HG02759 (cell line): ENCODE results near the gene LRRIQ1.
"Not testable (repeated sequence)": the region's sequence is repeated elsewhere in the genome, so short reads cannot be mapped to it uniquely, and the experiment has no call there.

Experiments
- ATAC-seq: cut with Tn5 transposase; IDR thresholded peaks from one replicate; pipeline ENCODE4 v1.9.1; 2021; ENCODE audit warnings: mild to moderate bottlenecking, moderate library complexity; ENCODE audit not compliant: unreplicated experiment

Gene LRRIQ1

GRCh38 chr12:85188619-85189018 lies 152.5 kb downstream of the LRRIQ1 start:
- no peak for ATAC-seq

- ATAC-seq: no peak
Observed at GRCh38 chr12:85190728-85191127, 154.6 kb downstream of the LRRIQ1 start.

GRCh38 chr12:85203809-85204208 lies 167.7 kb downstream of the LRRIQ1 start:
- not testable (repeated sequence) for ATAC-seq

- ATAC-seq: no peak
Observed at GRCh38 chr12:85206543-85206942, 170.4 kb downstream of the LRRIQ1 start.

- ATAC-seq: not testable (repeated sequence)
Observed at GRCh38 chr12:85224339-85224738, 188.2 kb downstream of the LRRIQ1 start.

GRCh38 chr12:85225501-85225900 lies 189.3 kb downstream of the LRRIQ1 start:
- no peak for ATAC-seq

- ATAC-seq: no peak
Observed at GRCh38 chr12:85237327-85237726, 201.2 kb downstream of the LRRIQ1 start.

GRCh38 chr12:85244561-85244960 lies 208.4 kb downstream of the LRRIQ1 start:
- no peak for ATAC-seq

GRCh38 chr12:85253853-85254252 lies 217.7 kb downstream of the LRRIQ1 start:
- no peak for ATAC-seq

GRCh38 chr12:85257671-85258070 lies 221.5 kb downstream of the LRRIQ1 start:
- no peak for ATAC-seq

GRCh38 chr12:85260447-85260846 lies 224.3 kb downstream of the LRRIQ1 start:
- no peak for ATAC-seq

GRCh38 chr12:85260896-85261295 lies 224.7 kb downstream of the LRRIQ1 start:
- ATAC-seq: no peak

- ATAC-seq: no peak
Observed at GRCh38 chr12:85266356-85266755, 230.2 kb downstream of the LRRIQ1 start.

- ATAC-seq: peak; percentile 56
Observed at GRCh38 chr12:85273381-85274314, 237.5 kb downstream of the LRRIQ1 start.

GRCh38 chr12:85274315-85274651 lies 238.1 kb downstream of the LRRIQ1 start:
- ATAC-seq: no peak

GRCh38 chr12:85275374-85275773 lies 239.2 kb downstream of the LRRIQ1 start:
- no peak for ATAC-seq

- no peak for ATAC-seq
Observed at GRCh38 chr12:85277191-85277590, 241.0 kb downstream of the LRRIQ1 start.

GRCh38 chr12:85277900-85278597 lies 241.9 kb downstream of the LRRIQ1 start:
- ATAC-seq: no peak

GRCh38 chr12:85278598-85279448 lies 242.7 kb downstream of the LRRIQ1 start:
- no peak for ATAC-seq

GRCh38 chr12:85279449-85280164 lies 243.5 kb downstream of the LRRIQ1 start:
- ATAC-seq: peak; percentile 9
